A673 (cell line): ENCODE measurements around the gene OR51E1. TPM values are rescaled to one million over a fixed set of nuclear protein-coding genes. Genes with fewer than 3 reads are reported as not detected.

Source experiments
- BruUV-seq: library from RNA; stranded (reverse); fragments of 400-500 nt; replicated peaks from 2 replicates; lab custom pipeline; 2021; lab: Mats Ljungman, UMichigan
- CTCF ChIA-PET: fragments of 300-600 bp; sonication (Branson Sonifier 250); formaldehyde crosslinking; loops from one replicate; lab custom pipeline; 2022; ENCODE audit warnings: antibody characterized with exemption; lab: Charles Lee
- POLR2A ChIA-PET: fragments of 300-600 bp; sonication (Branson Sonifier 250); formaldehyde crosslinking; loops from one replicate; lab custom pipeline; 2022; ENCODE audit warnings: antibody characterized with exemption; ENCODE audit not compliant: low non-redundant PET; lab: Charles Lee
- DNase-seq: peaks from one replicate; pipeline ENCODE4 v3.0.0-alpha.2; 2015; ENCODE audit warnings: low spot score
- H3K27ac ChIP-seq: fragments of 200-600 bp; sonication (generic); 2 replicates; pipeline ENCODE4 v1.5.1; 2016; ENCODE audit warnings: mixed run types, low read depth, mild to moderate bottlenecking, mixed read lengths, antibody characterized with exemption, low read length; ENCODE audit not compliant: poor library complexity, severe bottlenecking
- H3K27me3 ChIP-seq: fragments of 200-600 bp; sonication (generic); replicated peaks from 2 replicates; pipeline ENCODE4 v1.6.1; 2017; ENCODE audit warnings: mixed run types, low read depth, mild to moderate bottlenecking, mixed read lengths, antibody characterized with exemption, low read length; ENCODE audit not compliant: insufficient read depth, poor library complexity
- H3K36me3 ChIP-seq: fragments of 200-600 bp; sonication (generic); 2 replicates; pipeline ENCODE4 v1.6.1; 2016; ENCODE audit warnings: mixed run types, mild to moderate bottlenecking, mixed read lengths, antibody characterized with exemption, low read length; ENCODE audit not compliant: insufficient read depth, poor library complexity, severe bottlenecking
- H3K4me1 ChIP-seq: fragments of 200-600 bp; sonication (generic); 2 replicates; pipeline ENCODE4 v1.6.1; 2017; ENCODE audit warnings: mixed run types, mild to moderate bottlenecking, mixed read lengths, antibody characterized with exemption, low read length; ENCODE audit not compliant: insufficient read depth, poor library complexity, severe bottlenecking
- H3K4me3 ChIP-seq: fragments of 200-600 bp; sonication (generic); 2 replicates; pipeline ENCODE4 v1.5.1; 2016; ENCODE audit warnings: low read depth, mixed run types, mild to moderate bottlenecking, mixed read lengths, low read length; ENCODE audit not compliant: poor library complexity, severe bottlenecking
- H3K9me3 ChIP-seq: fragments of 200-600 bp; sonication (generic); 2 replicates; pipeline ENCODE4 v1.6.1; 2016; ENCODE audit warnings: mixed run types, low read depth, mild to moderate bottlenecking, mixed read lengths, antibody characterized with exemption, low read length; ENCODE audit not compliant: poor library complexity, severe bottlenecking
- EZH2 ChIP-seq: fragments of 200-600 bp; sonication (generic); IDR thresholded peaks from 2 replicates; pipeline ENCODE4 v1.6.1; 2017; ENCODE audit warnings: borderline replicate concordance, low read depth, mild to moderate bottlenecking, mixed read lengths, antibody characterized with exemption, low read length; ENCODE audit not compliant: poor library complexity, severe bottlenecking
- intact Hi-C: fragments of 100-400 bp; cut with micrococcal nuclease; formaldehyde crosslinking; loops from one replicate; pipeline ENCODE4 v1.10.0; 2022; ENCODE audit not compliant: unreplicated experiment
- total RNA-seq: library from RNA; stranded (reverse); gene quantifications from 2 replicates; pipeline ENCODE4 v1.2.3, GENCODE V29; 2021
- TF ChIP-seq, protein P1 (sequence below): fragments of 300-800, 200-600 bp; sonication (generic); conservative IDR thresholded peaks from 2 replicates; pipeline ENCODE4 v1.5.1; 2017; ENCODE audit warnings: low read depth, mild to moderate bottlenecking, antibody characterized with exemption, low read length, moderate library complexity, mixed read lengths

OR51E1 gene
- total RNA-seq, 1 experiment from 2014 or later: not detected

DNA sequence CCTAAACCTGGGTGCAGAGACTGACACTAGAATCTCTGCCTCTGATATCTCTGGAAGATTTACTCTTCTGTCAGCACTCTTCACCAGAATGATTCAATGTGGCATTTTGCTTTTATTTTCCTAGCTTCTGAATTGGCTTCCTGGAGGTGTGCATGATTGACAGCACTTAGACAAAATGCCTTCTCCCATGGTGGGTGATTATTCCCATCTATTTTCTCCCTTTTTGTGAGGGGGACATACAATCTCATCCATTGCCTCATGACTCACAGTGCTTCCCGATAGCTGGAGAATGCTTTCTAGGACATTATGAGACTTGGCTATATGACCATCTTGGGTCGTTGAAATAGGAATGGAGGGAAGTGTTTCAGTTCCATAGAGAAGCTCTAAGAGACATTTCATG is 31.8 kb upstream of the OR51E1 start:
- H3K27ac ChIP-seq: no peak overlapping the region
- H3K36me3 ChIP-seq: no peaks in the 10 kb centered on the region
- BruUV-seq: no TSS peak
- no peaks in the 10 kb centered on the region for H3K4me1 ChIP-seq
- POLR2A ChIA-PET: no interaction called here
- no peaks in the 10 kb centered on the region for H3K9me3 ChIP-seq
- H3K27me3 ChIP-seq: no peaks in the 10 kb centered on the region
- intact Hi-C loops: no loop called here
- no peak for TF ChIP-seq EZH2
- TF ChIP-seq, protein P1, sequence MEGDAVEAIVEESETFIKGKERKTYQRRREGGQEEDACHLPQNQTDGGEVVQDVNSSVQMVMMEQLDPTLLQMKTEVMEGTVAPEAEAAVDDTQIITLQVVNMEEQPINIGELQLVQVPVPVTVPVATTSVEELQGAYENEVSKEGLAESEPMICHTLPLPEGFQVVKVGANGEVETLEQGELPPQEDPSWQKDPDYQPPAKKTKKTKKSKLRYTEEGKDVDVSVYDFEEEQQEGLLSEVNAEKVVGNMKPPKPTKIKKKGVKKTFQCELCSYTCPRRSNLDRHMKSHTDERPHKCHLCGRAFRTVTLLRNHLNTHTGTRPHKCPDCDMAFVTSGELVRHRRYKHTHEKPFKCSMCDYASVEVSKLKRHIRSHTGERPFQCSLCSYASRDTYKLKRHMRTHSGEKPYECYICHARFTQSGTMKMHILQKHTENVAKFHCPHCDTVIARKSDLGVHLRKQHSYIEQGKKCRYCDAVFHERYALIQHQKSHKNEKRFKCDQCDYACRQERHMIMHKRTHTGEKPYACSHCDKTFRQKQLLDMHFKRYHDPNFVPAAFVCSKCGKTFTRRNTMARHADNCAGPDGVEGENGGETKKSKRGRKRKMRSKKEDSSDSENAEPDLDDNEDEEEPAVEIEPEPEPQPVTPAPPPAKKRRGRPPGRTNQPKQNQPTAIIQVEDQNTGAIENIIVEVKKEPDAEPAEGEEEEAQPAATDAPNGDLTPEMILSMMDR: no peak
- no peak for DNase-seq
- CTCF ChIA-PET: no interaction called here
- no peak overlapping the region for H3K4me3 ChIP-seq

- Histone ChIP-seq H3K27me3 (no peaks in the 10 kb centered on the region), H3K36me3 (no peaks in the 10 kb centered on the region), H3K4me3 (no peak overlapping the region), H3K4me1 (no peaks in the 10 kb centered on the region), H3K9me3 (no peaks in the 10 kb centered on the region), H3K27ac (no peak overlapping the region)
- BruUV-seq: no TSS peak
- intact Hi-C loops: no loop called here
- TF ChIP-seq, protein P1: no peak
- no peak for TF ChIP-seq EZH2
- DNase-seq: no peak
- CTCF ChIA-PET: interaction anchor here (0.6 kb wide), 1 partner anchor 15 kb away, joined by 3 read pairs; no protein-coding TSS in a partner anchor
- POLR2A ChIA-PET: no interaction called here
These were observed 27.8 kb upstream of the OR51E1 start for GRCh38 chr11:4615856-4616444.

DNA sequence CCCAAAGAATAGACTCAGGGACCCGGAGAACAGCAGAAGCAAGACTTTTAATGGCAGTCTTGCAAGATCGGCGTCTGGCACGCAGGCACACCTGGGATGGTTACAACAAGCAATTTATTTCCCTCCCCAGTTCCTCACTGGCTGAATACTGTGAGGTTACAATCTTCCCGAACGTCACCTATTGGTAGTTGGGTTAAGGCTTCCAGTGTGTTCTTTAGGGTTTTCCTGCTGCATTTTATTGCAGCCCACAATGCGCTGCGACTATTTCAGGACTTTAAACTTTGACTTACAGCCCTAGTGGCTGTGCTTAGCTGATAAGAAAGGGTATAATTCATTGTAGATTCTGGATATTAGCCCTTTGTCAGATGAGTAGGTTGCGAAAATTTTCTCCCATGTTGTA is 24.3 kb upstream of the OR51E1 start:
- ChIA-PET CTCF (no interaction called here), POLR2A (no interaction called here)
- TF ChIP-seq EZH2: no peak
- TF ChIP-seq, protein P1: no peak
- Histone ChIP-seq H3K9me3 (no peaks in the 10 kb centered on the region), H3K4me3 (no peak overlapping the region), H3K27ac (no peak overlapping the region), H3K36me3 (no peaks in the 10 kb centered on the region), H3K27me3 (no peaks in the 10 kb centered on the region), H3K4me1 (no peaks in the 10 kb centered on the region)
- intact Hi-C loops: no loop called here
- BruUV-seq: no TSS peak
- no peak for DNase-seq
